ENCODE results near the gene INPP5A. TPM values are rescaled to one million over a fixed set of nuclear protein-coding genes. Genes with fewer than 3 reads are reported as not detected.

INPP5A gene
- total RNA-seq, 1 experiment from 2014 or later = 12.3 TPM

DNA sequence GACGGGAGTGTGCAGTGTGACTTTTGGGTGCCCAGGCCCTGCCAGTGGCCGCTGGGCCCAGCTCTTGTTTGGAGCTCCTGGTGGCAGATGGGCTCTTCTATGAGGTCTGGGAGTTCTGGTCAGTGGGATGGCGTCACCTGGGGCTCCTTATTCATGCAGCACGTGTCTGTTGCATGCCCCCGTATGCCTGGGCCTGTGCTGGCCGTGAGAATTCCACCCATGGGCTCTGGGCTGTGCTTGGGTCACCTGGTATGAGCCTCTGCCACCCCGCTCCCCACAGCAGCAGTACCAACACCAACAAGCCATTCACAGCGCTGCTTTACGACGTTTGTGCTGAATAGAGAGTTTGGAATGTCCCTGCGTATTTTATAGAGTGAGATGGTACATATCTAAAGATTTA is 27.1 kb downstream of the INPP5A start:
- no peaks in the 10 kb centered on the region for H3K36me3 ChIP-seq (ENCODE audit: control insufficient read depth in 1 of 2, insufficient read depth in 2 of 2, low read length in 2 of 2)
- no TSS peak for BruUV-seq (replicated peaks)
- no peaks in the 10 kb centered on the region for H4K20me1 ChIP-seq (ENCODE audit: insufficient read depth)
- intact Hi-C loops (cut with micrococcal nuclease) = no loop called here
- ATAC-seq (no peak), DNase-seq (ENCODE audit: low read depth, low spot score) (no peak)
- H3K79me2 ChIP-seq (ENCODE audit: insufficient read depth, low read length) = no peaks in the 10 kb centered on the region
- H3K9me3 ChIP-seq (ENCODE audit: control insufficient read depth in 1 of 2, insufficient read depth in 1 of 2, low read depth in 1 of 2, low read length in 2 of 2) = no peaks in the 10 kb centered on the region
- ChIA-PET RAD21 (ENCODE audit: low non-redundant PET in 1 of 2, low total read pairs in 2 of 2, uncharacterized antibody in 2 of 2, unreplicated experiment in 2 of 2) (no interaction called here), CTCF (no interaction called here), POLR2A (no interaction called here)
- no peaks in the 10 kb centered on the region for H3K4me1 ChIP-seq (ENCODE audit: control insufficient read depth in 1 of 2, insufficient read depth in 2 of 2, low read length in 2 of 2)
- no peak overlapping the region for H3K4me2 ChIP-seq (ENCODE audit: low read length)
- H3K9me2 ChIP-seq (ENCODE audit: insufficient read depth) = no peaks in the 10 kb centered on the region
- TF ChIP-seq REST (IDR thresholded peaks at IDR 0.05; ENCODE audit: low read depth) (no peak), ZFX (IDR thresholded peaks at IDR 0.05) (no peak), EGR1 (IDR thresholded peaks at IDR 0.05; ENCODE audit: low read depth) (no peak), SP1 (IDR thresholded peaks at IDR 0.05; ENCODE audit: low read depth) (no peak), JUND (IDR thresholded peaks at IDR 0.05) (no peak), FOSL1 (IDR thresholded peaks at IDR 0.05; ENCODE audit: low read depth) (no peak), ZNF274 (IDR thresholded peaks at IDR 0.05; ENCODE audit: low read depth, low read length) (no peak), CEBPB (IDR thresholded peaks at IDR 0.05; ENCODE audit: low read depth) (no peak)
- TF ChIP-seq, protein P1, sequence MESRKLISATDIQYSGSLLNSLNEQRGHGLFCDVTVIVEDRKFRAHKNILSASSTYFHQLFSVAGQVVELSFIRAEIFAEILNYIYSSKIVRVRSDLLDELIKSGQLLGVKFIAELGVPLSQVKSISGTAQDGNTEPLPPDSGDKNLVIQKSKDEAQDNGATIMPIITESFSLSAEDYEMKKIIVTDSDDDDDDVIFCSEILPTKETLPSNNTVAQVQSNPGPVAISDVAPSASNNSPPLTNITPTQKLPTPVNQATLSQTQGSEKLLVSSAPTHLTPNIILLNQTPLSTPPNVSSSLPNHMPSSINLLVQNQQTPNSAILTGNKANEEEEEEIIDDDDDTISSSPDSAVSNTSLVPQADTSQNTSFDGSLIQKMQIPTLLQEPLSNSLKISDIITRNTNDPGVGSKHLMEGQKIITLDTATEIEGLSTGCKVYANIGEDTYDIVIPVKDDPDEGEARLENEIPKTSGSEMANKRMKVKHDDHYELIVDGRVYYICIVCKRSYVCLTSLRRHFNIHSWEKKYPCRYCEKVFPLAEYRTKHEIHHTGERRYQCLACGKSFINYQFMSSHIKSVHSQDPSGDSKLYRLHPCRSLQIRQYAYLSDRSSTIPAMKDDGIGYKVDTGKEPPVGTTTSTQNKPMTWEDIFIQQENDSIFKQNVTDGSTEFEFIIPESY (IDR thresholded peaks at IDR 0.05; ENCODE audit: extremely low read depth, insufficient replicate concordance, low read length) = no peak
- no peak overlapping the region for H2AFZ ChIP-seq (ENCODE audit: low read depth, low read length, poor library complexity, severe bottlenecking)
- no peaks in the 10 kb centered on the region for H3K27me3 ChIP-seq (ENCODE audit: insufficient read depth, low read length)
- H3K4me3 ChIP-seq (replicated peaks in 1 of 2; ENCODE audit: low read depth in 1 of 2, low read length in 2 of 2) = no peak overlapping the region
- H3K27ac ChIP-seq (ENCODE audit: low read depth, low read length) = no peak overlapping the region
- no peak overlapping the region for H3K9ac ChIP-seq (ENCODE audit: low read length)
